GM18498 (cell line): ENCODE results near the gene UBE2QL1.

Experiments
- ATAC-seq: cut with Tn5 transposase; IDR thresholded peaks from one replicate; pipeline ENCODE4 v1.9.1; 2021; ENCODE audit warnings: mild to moderate bottlenecking, moderate library complexity; ENCODE audit not compliant: unreplicated experiment

The UBE2QL1 gene

GRCh38 chr5:6453937-6454560 lies 5.4 kb downstream of the UBE2QL1 start:
- no peak for ATAC-seq

GRCh38 chr5:6454628-6455053 lies 6.0 kb downstream of the UBE2QL1 start:
- ATAC-seq, result no peak

GRCh38 chr5:6455571-6456200 lies 7.0 kb downstream of the UBE2QL1 start:
- ATAC-seq, result no peak

GRCh38 chr5:6456766-6457370 lies 8.2 kb downstream of the UBE2QL1 start:
- no peak for ATAC-seq

GRCh38 chr5:6457592-6457991 lies 8.9 kb downstream of the UBE2QL1 start:
- no peak for ATAC-seq

- ATAC-seq, result no peak
Measured at GRCh38 chr5:6458833-6459232, 10.2 kb downstream of the UBE2QL1 start.

- no peak for ATAC-seq
Measured at GRCh38 chr5:6459896-6460295, 11.2 kb downstream of the UBE2QL1 start.

GRCh38 chr5:6461006-6461405 lies 12.3 kb downstream of the UBE2QL1 start:
- no peak for ATAC-seq

GRCh38 chr5:6461793-6462650 lies 13.4 kb downstream of the UBE2QL1 start:
- ATAC-seq, result no peak

GRCh38 chr5:6462671-6463070 lies 14.0 kb downstream of the UBE2QL1 start:
- no peak for ATAC-seq

- no peak for ATAC-seq
Measured at GRCh38 chr5:6464441-6464840, 15.8 kb downstream of the UBE2QL1 start.

GRCh38 chr5:6465831-6466790 lies 17.5 kb downstream of the UBE2QL1 start:
- ATAC-seq, result no peak

- ATAC-seq, result no peak
Measured at GRCh38 chr5:6466975-6467567, 18.4 kb downstream of the UBE2QL1 start.

- no peak for ATAC-seq
Measured at GRCh38 chr5:6467591-6467990, 18.9 kb downstream of the UBE2QL1 start.

GRCh38 chr5:6468104-6468503 lies 19.4 kb downstream of the UBE2QL1 start:
- no peak for ATAC-seq

- no peak for ATAC-seq
Measured at GRCh38 chr5:6468870-6469269, 20.2 kb downstream of the UBE2QL1 start.

GRCh38 chr5:6469836-6470235 lies 21.2 kb downstream of the UBE2QL1 start:
- no peak for ATAC-seq

- no peak for ATAC-seq
Measured at GRCh38 chr5:6470672-6471071, 22.0 kb downstream of the UBE2QL1 start.

- no peak for ATAC-seq
Measured at GRCh38 chr5:6471252-6471651, 22.6 kb downstream of the UBE2QL1 start.

- no peak for ATAC-seq
Measured at GRCh38 chr5:6472792-6473191, 24.1 kb downstream of the UBE2QL1 start.
